NCI-H1436 treated with DMSO at 0.1 percent for 48 hours (cell line): ENCODE data around the gene BPGM.

ENCODE experiments used
- DNase-seq: peaks from one replicate; lab custom pipeline; 2025; lab: John Stamatoyannopoulos, UW

BPGM gene

DNA sequence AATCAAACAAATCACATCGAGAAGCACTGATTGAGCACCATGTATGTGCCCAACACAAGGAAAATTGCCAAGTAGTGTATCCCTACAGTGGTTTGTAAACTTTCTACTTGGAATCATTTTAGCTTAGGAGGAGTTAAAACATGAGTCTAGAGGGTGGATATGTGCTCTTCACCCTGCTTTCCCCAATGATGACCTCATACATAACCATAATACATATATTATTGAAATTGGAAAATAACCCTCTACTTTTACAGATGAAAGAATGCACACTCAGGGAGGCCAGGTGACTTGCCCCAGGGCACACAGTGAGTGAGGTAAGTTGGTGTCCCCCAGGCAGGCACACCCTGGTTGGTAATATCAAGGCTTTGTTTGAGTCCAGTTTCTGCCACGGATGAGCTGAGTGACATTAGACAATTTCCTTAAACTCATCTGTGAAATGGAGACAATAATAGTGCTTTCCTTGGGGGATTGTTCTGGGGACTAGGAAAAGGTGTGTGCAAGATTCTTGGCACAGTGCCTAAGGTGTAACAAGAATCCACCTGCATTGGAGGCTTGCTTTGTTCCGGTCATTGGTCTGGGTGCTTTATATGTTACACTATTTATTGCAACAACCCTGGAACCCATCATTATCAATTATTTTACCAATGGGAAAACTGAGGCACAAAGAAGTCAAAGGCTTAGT lies 50.7 kb downstream of the BPGM start:
- no peak for DNase-seq

DNA sequence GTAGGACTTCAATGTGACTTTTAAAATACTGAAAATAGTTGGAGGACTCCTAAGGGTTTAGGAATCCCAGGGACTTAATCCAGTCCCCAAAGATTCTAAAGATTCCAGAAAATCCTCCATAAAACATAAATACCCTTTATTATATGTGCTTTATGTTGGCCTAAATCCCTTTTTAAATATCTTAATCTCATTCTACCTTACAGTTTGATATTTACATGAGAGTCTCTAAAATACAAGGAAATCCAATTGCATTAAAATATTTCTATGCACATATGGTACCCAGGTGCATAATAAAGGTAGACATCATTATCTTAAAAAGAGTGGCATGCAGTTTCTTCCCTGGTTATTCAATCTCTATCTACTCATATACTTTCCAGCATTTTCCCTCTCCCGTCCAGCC lies 51.8 kb downstream of the BPGM start:
- no peak for DNase-seq

DNA sequence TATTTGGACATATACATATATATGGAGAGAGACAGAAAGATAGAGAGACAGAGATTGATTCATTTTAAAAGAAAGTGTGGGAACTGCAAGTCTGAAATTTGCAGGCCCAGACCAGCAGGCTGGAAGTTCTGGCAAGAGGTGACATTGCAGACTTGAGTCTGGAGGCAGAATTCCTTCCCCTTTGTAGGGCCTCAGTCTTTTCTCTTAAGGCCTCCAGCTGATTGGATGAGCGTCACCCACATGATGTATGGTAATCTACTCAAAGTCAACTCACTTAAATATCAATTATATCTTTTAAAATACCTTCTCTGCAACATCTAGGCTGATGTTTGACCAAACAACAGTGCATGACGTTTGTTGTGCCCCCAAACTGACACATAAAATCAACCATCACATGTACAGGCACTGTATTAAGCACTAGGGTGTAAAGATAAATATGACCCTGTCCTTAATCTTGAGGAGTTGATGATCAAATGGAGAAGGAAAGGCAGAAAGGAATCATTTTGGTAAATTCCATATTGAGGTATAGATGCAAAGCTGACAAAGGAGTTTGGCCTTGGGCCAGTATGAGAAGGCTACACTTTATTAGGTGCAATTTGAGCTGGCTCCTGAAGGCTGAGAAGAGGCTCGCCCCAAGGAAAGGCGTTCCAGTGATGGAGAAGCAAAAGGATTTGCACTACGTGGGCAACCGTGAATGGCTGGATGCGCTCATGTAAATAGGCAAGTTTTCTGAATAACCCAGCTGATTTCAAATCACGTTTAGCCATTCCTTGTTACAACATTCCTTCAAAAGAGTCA lies 52.6 kb downstream of the BPGM start:
- DNase-seq: no peak

DNA sequence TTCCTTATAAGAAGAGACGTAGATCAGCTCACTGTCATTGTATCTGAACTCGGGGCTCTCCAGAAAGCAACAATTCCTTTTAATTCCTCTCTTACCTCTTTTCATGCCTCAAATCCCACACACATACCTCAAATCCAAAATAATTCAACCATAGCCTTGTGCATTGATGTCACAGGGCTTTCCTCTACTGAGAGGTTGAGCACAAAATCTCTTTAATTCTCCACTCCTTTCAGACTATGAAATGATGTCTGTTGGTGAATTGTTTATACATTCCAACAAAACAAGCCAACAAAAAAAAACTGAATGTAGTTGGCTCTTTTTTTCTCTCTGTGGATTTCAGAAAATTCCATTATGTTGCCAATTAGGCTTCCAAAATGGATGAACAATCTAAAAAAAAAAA lies 53.2 kb downstream of the BPGM start:
- DNase-seq: no peak

DNA sequence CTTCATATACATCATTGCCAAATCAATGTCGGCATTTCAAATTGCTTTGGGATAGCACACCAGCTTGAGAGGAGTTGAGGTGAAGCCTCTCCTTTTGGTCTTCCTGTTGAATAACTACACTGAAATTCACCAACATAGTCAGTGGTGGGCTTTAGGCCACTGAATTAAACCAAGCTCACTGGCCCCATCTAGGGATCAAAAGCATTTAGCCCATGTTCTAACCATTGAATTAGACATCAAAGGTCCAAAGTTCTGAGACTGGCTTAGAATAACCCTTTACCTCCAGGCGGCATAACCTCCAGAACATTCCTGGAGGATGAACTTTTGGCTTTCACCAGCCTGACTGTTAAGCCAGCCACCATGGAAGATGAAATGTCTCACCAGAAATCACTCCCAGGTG lies 54.6 kb downstream of the BPGM start:
- DNase-seq: no peak

DNA sequence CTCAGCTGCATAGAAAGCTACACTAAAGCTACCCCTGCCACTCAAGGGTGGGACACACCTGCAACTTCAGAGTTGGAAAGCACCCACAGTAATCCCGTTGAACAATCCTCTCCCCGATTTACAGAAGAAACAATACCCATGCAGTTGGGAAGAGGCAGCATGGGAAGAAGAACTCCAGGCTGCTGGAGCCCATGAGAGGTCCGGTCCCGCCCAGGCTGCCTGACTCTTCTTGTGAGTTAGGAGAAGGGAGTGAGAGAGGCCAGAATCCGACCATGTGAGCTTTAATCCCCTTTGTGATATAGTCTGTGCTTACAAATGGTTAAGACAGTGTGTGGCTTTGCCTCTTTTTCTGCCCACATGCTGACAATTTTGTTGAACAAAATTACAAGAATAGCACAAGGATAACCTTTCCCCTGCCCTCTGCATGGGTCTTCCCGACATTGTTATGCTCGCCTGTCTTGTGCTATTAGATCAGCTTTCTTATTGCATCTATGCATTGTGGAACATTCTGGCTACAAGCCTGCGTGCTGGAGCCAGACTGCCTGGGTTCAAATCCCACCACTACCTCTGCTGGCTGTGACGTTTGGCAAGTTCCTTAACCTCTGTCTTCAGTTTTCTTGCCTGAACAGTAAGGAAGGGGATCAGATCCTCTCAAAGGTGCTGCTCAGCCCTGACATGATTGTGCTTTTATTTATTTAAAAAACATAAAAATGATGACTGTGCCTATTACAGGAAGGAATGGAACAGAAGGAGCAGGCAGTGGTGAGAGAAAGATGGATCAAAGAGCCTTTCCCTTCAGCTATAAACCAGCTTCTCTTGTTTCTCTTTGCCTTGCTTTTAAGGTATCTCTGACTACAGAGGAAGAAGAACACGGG lies 56.0 kb downstream of the BPGM start:
- no peak for DNase-seq

DNA sequence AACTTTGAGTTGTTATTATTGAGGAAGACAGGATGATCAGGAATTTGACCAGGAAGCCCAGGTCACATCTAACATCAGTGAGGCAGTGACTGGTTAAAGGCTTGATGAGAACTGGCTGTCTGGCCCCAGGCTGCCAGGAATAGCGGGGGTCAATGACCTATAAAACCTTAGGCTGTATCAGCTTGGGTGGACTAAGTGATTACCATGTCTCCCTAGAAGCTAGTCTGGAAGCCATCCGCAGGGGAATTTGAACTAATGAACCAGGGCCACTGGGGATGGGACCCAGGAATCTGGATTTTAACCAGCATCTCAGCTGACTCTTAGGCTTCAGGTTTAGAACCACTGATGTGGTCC lies 56.6 kb downstream of the BPGM start:
- no peak for DNase-seq

DNA sequence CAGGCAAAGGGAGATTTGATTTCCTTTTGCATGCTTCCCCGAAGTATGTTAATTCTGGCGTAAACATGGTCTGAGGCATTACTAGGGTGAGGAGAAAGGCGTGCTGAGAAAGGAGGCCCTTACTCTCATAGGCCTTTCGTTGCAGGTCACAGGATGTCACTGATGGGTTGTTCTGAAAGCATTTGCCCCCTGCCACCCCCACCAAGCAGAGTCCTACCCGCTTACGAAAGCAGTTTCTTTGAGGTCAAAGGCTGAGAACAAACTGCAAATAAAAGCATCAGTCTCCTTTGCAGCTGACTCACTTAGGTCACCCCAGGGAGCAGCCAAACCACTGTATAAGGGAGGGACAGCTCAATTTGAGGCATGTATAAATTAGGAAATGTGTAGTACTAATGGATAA lies 57.1 kb downstream of the BPGM start:
- DNase-seq: no peak

DNA sequence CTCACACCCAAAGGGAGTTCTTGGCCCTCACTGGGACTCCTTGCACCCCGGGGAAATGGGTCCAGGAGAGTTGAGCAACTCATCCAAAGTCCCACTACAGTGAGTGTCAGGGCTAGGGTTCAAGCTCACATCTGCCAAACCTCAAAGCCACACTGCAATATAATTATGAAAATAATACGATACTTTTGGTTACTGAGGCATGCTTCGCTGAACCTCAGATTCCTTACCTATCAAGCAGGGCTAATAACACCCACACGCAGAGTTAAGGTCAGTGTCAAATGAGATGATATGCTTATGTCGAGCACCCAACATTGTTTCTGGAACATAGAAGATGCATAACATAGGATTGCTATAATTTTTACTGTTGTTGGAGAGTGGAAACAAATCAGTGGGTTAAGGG lies 58.2 kb downstream of the BPGM start:
- no peak for DNase-seq

DNA sequence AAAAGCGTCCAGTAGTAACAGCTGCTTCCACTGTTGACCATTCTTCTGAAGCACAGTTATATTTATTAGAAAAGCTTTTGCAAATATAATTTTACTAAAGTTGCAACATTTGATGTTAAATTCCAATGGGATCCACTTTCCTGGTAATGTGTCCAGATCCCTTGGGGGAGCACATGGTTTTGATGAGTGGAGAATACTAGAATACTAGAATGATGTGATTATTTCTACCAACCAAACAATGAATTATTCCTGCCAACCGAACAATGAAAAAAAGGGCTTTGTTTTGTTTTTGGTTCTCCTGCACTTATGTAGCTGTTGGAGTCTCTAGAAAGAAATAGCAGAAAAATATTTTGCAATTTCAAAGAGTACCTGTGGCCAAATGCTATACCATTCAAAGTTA lies 59.1 kb downstream of the BPGM start:
- no peak for DNase-seq

DNA sequence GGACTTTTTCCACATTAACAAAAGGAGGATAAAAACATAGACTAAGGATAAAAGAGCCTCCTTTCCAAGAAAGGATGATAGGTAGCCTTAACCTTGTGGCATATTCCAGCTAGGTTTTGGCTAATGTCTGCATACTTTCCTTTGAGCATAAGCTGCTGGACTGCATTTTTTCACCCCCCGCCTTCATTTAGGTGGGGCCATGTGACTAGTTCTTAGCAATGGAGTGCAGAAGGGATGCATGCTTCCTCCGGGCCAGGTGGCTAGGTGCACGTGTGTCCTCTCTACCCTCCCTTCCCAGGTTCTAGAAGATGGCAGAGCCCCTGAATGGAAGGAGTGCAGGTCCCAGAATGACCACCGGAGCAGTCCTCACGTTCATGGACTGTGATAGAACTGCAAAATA lies 59.8 kb downstream of the BPGM start:
- DNase-seq: no peak

DNA sequence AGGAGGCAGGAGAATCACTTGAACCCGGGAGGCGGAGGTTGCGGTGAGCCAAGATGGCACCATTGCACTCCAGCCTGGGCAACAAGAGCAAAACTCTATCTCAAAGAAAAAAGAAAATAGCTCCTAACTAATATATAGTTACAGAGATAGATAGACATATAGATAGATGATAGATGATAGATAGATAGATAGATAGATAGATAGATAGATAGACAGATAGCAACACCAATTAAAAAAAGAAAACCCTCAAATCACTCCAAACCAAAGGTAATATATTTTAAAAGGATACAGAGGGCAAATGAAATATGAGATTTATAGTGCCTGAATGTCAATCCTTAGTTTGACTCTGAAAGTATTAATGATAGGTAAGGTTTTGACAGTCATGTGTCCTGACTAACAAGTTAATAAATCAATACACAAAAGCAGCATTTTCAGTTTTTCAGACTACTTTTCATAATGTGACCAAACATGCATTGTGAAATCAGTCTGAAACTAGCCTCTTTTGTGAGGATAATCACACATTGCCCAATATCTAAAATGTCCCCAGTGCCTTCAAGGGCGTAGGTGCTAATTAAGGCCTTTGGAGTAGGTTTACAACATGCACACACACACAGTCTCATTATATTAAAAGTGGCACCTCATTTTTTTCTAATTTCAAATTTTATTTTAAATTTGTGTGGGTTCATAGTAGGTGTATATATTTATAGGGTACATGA lies 61.2 kb downstream of the BPGM start:
- no peak for DNase-seq

DNA sequence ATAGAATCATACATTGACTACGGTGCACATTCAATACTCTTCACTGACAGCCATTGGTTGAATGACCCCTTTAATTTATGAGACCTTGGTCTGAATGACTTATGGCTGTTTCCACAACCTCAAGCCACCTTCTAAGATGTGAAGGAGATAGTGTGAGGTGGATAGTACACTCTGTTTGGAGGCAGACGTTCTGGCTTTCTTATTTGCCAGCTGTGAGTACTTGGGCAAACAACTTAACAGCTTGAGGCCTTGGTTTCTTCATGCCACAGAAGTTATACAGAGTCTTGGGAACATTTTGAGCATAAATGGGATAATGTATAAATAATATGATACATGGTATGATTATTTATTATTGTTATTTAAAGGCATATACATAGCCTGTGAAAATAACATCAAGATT lies 62.0 kb downstream of the BPGM start:
- no peak for DNase-seq

DNA sequence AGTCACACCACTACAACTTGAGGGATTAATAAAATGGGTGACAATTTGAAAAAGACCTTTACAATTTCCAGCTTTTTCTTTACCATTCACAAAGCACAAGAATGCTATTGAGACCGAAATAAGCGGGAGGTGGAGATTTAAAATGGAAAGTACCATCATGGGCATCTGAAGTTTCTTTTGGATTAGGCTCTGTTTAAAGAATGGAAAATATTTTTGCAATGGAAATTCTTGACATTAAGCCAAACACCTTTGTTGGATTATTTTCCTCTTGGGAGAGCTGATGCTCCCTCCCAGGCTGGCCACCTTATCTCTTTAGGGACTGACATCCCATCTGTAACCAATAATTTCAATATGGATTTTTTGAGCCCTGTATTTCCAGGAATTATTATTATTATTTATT lies 62.5 kb downstream of the BPGM start:
- DNase-seq: no peak

DNA sequence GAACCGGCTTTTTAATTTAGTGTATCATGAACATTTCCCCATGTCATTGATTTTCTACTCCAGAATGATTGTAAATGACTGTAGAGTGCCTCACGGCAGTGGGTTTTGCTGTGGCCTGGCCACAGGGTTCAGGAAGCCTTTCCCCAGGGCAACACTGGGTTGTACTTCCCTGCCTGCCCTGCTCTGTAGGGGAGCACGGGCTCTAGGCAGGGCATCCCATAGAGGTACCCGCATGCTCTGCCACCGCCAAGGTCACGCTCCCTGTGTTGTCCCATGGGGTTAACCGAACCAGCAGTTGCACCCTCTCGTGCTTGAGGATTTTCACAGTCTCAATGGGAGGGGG lies 63.8 kb downstream of the BPGM start:
- no peak for DNase-seq

DNA sequence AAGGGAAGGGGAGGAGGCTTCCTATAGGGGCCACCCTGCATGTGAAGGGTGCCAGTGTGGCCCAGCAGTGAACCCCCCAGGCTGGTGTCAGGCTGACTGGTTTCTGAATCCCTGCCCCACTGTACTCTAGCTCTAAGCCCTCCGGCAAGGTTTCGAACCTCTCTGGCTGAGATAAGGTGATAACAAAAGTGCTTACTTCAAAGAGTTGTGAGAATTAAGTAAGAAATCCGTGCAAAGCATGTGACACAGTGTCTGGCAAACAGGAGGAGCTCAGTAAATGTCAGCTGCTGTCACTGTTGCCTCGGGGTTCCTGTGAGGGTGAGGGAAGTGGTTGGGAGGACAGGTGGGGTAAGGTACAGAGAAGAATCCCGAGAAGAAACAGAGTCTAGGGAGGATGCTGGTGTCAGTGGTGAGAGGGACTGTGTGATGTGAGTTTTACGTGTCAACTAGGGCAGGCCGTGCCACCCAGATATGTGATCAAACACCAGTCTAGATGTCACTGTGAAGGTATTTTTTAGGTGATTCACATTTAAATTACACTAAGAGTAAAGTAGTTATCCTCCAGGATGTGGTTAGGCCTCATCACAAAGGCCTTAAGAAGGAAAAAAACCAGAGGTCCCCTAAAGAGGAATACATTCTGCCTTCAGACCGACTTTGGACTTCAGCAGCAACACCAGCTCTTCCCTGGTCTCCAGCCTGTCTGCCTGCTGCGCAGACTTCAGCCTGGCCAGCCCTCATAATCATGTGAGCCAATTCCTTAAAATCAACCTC lies 64.4 kb downstream of the BPGM start:
- DNase-seq: no peak

DNA sequence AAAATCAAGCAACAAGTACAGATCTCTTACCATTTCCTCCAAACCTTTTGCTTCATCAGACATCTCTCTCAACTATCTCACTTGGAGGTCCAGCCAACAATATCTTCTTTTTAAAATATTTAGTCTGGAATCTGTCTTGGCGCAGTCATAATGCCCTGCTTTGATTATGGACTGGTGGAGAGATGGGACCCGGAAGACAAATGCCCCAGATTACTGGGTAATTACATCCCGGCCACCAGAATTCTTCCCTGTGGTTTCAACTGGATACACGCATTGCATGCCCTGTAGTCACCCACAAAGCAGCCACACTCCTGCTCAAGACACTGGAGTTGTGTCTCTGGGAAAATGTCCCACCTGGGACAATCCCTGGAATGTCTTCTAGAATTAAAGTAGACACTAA lies 65.5 kb downstream of the BPGM start:
- DNase-seq: no peak

DNA sequence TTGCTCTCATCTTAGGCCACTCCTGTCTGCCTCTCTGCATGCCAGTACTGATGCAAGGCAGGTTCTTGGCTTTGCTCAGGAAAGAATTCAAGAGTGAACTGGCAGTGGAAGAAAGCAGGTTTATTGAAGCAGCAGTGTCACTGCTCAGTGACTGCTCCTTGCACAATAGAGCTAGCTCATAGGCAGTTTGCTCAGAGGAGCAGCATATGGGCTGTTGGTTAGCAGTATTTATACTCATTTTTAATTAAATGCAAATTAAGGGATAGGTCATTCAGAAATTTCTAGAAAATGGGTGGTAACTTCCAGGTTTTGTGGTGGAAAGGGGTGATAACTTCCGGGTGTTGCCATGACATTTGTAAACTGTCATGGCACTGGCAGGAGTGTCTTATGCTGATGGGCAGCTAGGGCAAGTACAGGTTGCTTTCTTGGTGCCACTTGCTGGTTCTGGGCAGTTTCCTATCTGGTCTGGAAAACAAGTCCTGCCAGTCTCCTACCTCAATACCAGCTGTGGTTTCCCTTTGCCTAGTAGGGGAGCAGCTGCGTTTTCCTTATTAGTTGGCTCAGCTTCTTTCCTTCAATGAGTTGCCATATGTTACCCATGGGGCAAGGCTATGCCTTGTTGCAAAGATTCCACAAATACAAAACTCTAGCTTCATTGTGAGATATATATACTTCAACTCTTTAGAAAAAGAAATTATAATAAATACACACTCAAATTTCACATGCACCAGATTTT lies 68.0 kb downstream of the BPGM start:
- DNase-seq: no peak

DNA sequence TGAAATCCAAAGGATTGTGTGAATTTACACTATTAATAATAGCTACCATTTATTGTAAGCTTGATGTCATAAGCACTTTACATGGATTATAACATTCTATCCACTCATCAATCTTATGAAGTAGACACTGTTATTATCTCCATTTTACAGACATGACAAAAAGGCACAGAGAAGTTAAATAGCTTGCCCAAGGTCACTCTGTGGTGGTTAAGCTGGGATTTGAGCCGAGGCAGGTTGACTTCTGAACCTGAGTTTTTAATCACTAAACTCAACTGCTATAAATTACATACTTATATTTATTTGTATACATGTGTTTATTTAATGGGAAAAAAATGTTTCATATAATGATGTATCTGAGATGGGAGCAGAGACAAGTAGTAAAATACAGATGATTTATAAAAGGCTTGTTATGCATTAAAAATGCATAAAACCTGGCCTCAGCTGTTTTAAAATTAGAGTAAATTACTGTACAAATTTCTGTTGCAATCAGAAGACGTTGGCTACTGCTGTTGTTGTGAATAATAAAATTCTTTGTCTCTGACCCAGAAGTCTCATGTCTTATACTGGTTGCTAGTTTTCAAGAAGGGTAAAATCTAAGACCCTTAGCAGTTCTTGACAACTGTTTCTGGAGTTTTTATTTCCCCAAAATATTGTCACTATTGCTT lies 71.7 kb downstream of the BPGM start:
- no peak for DNase-seq
